ENCODE results near the gene PARD3. TPM values are rescaled to one million over a fixed set of nuclear protein-coding genes. Genes with fewer than 3 reads are reported as not detected.

The PARD3 gene
- total RNA-seq, 1 donor from 2014 or later, result 98.2 TPM

DNA sequence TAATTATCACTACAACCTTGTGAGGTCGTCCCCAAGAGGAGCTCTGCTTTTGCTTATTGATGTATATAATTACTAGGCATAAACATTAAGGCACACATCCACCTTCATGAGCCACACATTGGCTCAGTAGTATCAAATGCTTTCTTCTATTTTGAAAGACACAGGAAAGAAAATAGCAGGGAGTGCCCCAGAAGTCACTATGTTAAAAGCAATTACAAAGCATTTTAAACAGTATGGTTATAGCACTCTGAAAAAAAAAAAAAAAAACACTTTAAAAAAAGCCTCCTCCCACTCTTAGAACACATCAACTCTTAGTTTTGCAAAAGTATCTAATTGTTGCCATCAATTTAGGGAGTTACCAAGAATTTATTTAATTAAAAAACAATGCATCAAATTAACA, 474.2 kb downstream of the PARD3 start:
- no peak for DNase-seq (ENCODE audit: low read depth)
- H3K27me3 ChIP-seq (ENCODE audit: control insufficient read depth, insufficient read depth, low read length), result no peaks in the 10 kb centered on the region
- no peak for TF ChIP-seq CTCF (IDR thresholded peaks at IDR 0.05; ENCODE audit: insufficient read depth, low read length, severe bottlenecking)
- no peak overlapping the region for H3K4me3 ChIP-seq (ENCODE audit: low read depth, low read length)
- no peaks in the 10 kb centered on the region for H3K36me3 ChIP-seq (ENCODE audit: control insufficient read depth, insufficient read depth, low read length)
- no peak for FAIRE-seq

DNA sequence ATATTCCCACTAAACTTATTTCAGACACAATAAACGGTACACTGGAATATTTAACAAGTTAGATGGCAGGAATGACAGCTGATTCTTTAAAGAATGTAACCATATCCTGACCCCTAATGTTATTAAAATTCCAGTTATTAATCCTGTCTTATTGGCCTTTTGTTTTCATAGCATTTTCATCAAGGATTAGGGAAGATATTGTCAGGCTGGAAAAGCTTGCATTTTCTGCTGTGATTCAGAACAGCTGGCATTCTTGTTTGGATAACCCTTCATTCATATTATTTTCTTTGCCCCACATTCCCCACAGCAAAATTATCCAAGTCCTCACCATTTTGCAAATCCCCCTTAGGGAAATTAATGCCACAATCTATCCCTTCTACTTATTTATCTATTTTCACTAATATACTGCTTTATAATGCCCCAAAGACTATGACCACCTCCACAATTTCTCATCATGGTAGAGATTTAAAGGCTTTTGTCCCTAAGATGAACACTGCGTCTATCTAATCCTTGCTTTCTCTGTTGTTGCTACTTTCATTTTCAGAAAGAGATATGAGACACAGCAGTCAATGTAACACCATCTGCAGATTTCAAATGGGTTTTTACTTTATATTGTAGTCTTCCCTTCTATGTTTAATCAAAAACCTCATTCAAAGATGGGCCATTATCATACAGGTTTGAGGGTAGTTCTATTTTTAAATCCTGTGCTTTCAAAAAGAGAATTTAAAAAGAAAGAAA, 475.1 kb downstream of the PARD3 start:
- H3K36me3 ChIP-seq (ENCODE audit: control insufficient read depth, insufficient read depth, low read length), result no peaks in the 10 kb centered on the region
- FAIRE-seq, result no peak
- no peak for DNase-seq (ENCODE audit: low read depth)
- no peak for TF ChIP-seq CTCF (IDR thresholded peaks at IDR 0.05; ENCODE audit: insufficient read depth, low read length, severe bottlenecking)
- H3K27me3 ChIP-seq (ENCODE audit: control insufficient read depth, insufficient read depth, low read length), result no peaks in the 10 kb centered on the region
- H3K4me3 ChIP-seq (ENCODE audit: low read depth, low read length), result no peak overlapping the region

GRCh38 chr10:34337917-34338316, 477.2 kb downstream of the PARD3 start:
- no peak for DNase-seq (ENCODE audit: low read depth)
- Histone ChIP-seq H3K4me3 (ENCODE audit: low read depth, low read length) (no peak overlapping the region), H3K36me3 (ENCODE audit: control insufficient read depth, insufficient read depth, low read length) (no peaks in the 10 kb centered on the region), H3K27me3 (ENCODE audit: control insufficient read depth, insufficient read depth, low read length) (no peaks in the 10 kb centered on the region)
- FAIRE-seq, result no peak
- TF ChIP-seq CTCF (IDR thresholded peaks at IDR 0.05; ENCODE audit: insufficient read depth, low read length, severe bottlenecking), result no peak

DNA sequence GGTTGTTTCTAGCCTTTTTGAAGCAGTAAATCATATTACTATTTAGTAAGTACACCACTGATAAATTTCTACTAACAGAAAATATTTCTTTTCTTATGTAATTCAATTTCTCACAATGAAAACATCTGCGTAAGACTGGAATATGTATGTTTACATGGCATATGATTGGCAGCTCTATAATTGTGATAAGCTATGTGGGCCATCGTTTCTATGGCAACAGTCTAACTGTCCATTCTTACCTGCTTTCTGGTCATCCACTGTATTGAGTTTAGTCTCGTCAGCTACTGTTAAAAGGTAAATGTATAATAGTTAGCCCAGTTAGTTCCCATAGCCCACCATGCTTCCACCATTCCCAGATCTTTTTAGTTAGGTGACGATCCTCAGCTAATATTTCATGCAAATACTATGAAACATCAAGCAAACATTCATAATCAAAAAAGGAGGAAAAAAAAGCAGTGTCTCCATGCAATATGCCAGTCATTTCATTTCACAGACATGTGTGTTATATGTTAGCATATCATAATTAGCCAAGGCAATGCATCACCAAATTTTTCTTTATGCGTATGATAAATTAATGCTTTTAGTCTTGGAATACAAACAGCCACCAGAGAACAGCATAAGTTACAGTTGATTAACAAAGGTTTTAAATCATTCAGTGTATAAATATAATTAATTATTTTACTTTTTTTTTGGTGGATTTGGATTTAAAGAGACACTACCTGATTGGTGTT, 479.0 kb downstream of the PARD3 start:
- Histone ChIP-seq H3K4me3 (ENCODE audit: low read depth, low read length) (no peak overlapping the region), H3K36me3 (ENCODE audit: control insufficient read depth, insufficient read depth, low read length) (no peaks in the 10 kb centered on the region), H3K27me3 (ENCODE audit: control insufficient read depth, insufficient read depth, low read length) (no peaks in the 10 kb centered on the region)
- FAIRE-seq (no peak), DNase-seq (ENCODE audit: low read depth) (no peak)
- TF ChIP-seq CTCF (IDR thresholded peaks at IDR 0.05; ENCODE audit: insufficient read depth, low read length, severe bottlenecking), result no peak

GRCh38 chr10:34334908-34335307, 480.2 kb downstream of the PARD3 start:
- Histone ChIP-seq H3K36me3 (ENCODE audit: control insufficient read depth, insufficient read depth, low read length) (no peaks in the 10 kb centered on the region), H3K4me3 (ENCODE audit: low read depth, low read length) (no peak overlapping the region), H3K27me3 (ENCODE audit: control insufficient read depth, insufficient read depth, low read length) (no peaks in the 10 kb centered on the region)
- DNase-seq (ENCODE audit: low read depth), result no peak
- TF ChIP-seq CTCF (IDR thresholded peaks at IDR 0.05; ENCODE audit: insufficient read depth, low read length, severe bottlenecking), result no peak
- no peak for FAIRE-seq
